GM12878 (cell line): ENCODE results near the gene JAG2. TPM values are rescaled to one million over a fixed set of nuclear protein-coding genes. Genes with fewer than 3 reads are reported as not detected.

Source experiments
- ATAC-seq: fragments of 200-7000 bp; cut with Tn5 transposase; 3 replicates; pipeline ENCODE4 v1.9.1; 2020; ENCODE audit warnings: mild to moderate bottlenecking, moderate library complexity
- BruUV-seq: library from RNA; stranded (reverse); fragments of 400-500 nt; replicated peaks from 2 replicates; lab custom pipeline; 2021; lab: Mats Ljungman, UMichigan
- CTCF ChIA-PET: fragments of 300-600 bp; sonication (Branson Sonifier 250); formaldehyde crosslinking; extraction: SDS; loops from one replicate; lab custom pipeline; 2021; ENCODE audit warnings: inconsistent platforms; lab: Yijun Ruan, JAX
- POLR2A ChIA-PET: fragments of 350-600 bp; formaldehyde crosslinking; extraction: SDS; loops from one replicate; lab custom pipeline; 2021; ENCODE audit warnings: inconsistent platforms; lab: Charles Lee
- RAD21 ChIA-PET: fragments of 300-600 bp; sonication (Branson Sonifier 250); formaldehyde crosslinking; loops from one replicate; lab custom pipeline; 2023; ENCODE audit warnings: antibody characterized with exemption; ENCODE audit not compliant: unreplicated experiment; lab: Charles Lee
- SMC1A ChIA-PET: fragments of 300-600 bp; sonication (Branson Sonifier 250); formaldehyde crosslinking; loops from one replicate; lab custom pipeline; 2023; ENCODE audit not compliant: unreplicated experiment, uncharacterized antibody; lab: Charles Lee
- DNase-seq: peaks from one replicate; pipeline ENCODE4 v3.0.0-alpha.2; 2011; ENCODE audit warnings: low read depth, low spot score
- FAIRE-seq: peaks from 3 replicates; lab custom pipeline; 2011; peaks lifted over from hg19 to GRCh38; lab: Jason Lieb, UNC
- H2AFZ ChIP-seq: 2 replicates; pipeline ENCODE4 v1.6.0; 2011; ENCODE audit warnings: low read depth, low read length, control low read depth; ENCODE audit not compliant: control insufficient read depth
- H3K27ac ChIP-seq: 2 replicates; pipeline ENCODE4 v1.5.1; 2011; ENCODE audit warnings: control low read depth; ENCODE audit not compliant: control insufficient read depth, insufficient read depth
- H3K27me3 ChIP-seq, 2 experiments: replicated peaks in 1 of 2; 2 replicates each; pipeline versions ENCODE4 v1.6.0 to v1.6.1; 2011; ENCODE audit warnings: low read length in 1 of 2; ENCODE audit not compliant: control insufficient read depth in 2 of 2, insufficient read depth in 2 of 2
- H3K36me3 ChIP-seq, 2 experiments: 2 replicates each; pipeline ENCODE4 v1.5.1; 2011; ENCODE audit warnings: low read length in 1 of 2; ENCODE audit not compliant: control insufficient read depth in 2 of 2, insufficient read depth in 2 of 2
- H3K4me1 ChIP-seq: 2 replicates; pipeline ENCODE4 v1.6.1; 2011; ENCODE audit warnings: mild to moderate bottlenecking, low read length, moderate library complexity, mixed read lengths; ENCODE audit not compliant: control insufficient read depth, insufficient read depth
- H3K4me2 ChIP-seq: 2 replicates; pipeline ENCODE4 v1.6.0; 2011; ENCODE audit warnings: control low read depth; ENCODE audit not compliant: control insufficient read depth, insufficient read depth
- H3K4me3 ChIP-seq: fragments of 200-600 bp; sonication (generic); 2 replicates; pipeline ENCODE4 v1.5.1; 2016
- H3K79me2 ChIP-seq: 2 replicates; pipeline ENCODE4 v1.6.0; 2011; ENCODE audit warnings: low read length; ENCODE audit not compliant: control insufficient read depth, insufficient read depth
- H3K9ac ChIP-seq: 2 replicates; pipeline ENCODE4 v1.8.0; 2011; ENCODE audit warnings: low read length, control low read depth, mixed read lengths; ENCODE audit not compliant: control insufficient read depth, insufficient read depth
- H3K9me3 ChIP-seq: replicated peaks from 3 replicates; pipeline ENCODE4 v1.5.1; 2011; ENCODE audit warnings: mild to moderate bottlenecking, low read length; ENCODE audit not compliant: control insufficient read depth, insufficient read depth
- H4K20me1 ChIP-seq: 2 replicates; pipeline ENCODE4 v1.6.0; 2011; ENCODE audit not compliant: control insufficient read depth, insufficient read depth
- RBBP5 ChIP-seq: fragments of 200-600 bp; sonication (generic); conservative IDR thresholded peaks from 2 replicates; pipeline ENCODE4 v1.6.1; 2016
- TAF1 ChIP-seq: IDR thresholded peaks from 2 replicates; pipeline ENCODE4 v1.6.1; 2011; ENCODE audit warnings: mild to moderate bottlenecking, low read depth, low read length, borderline replicate concordance
- WGBS: methylation state at CpG from one replicate; pipeline ENCODE4 v1.1.6; 2016; ENCODE audit warnings: low lambda C conversion rate; ENCODE audit not compliant: insufficient replicate concordance, insufficient coverage; ENCODE audit errors: missing lambda C conversion rate; 5-methylcytosine and 5-hydroxymethylcytosine counted together
- in situ Hi-C: fragments of 300-500 bp; cut with MboI; formaldehyde crosslinking; loops from 9 replicates; pipeline ENCODE4 v1.14.3; 2018; ENCODE audit warnings: mixed read lengths
- intact Hi-C: fragments of 100-400 bp; cut with micrococcal nuclease; formaldehyde crosslinking; loops from one replicate; pipeline ENCODE4 v1.14.2; 2022; ENCODE audit not compliant: unreplicated experiment
- polyA plus RNA-seq, 11 experiments: library from polyadenylated mRNA; depleted of rRNA in 4 of 11; unstranded in 6 of 11; stranded (reverse) in 5 of 11; fragments of >200 nt; fragmentation: Nextera tagmentation in 4 of 11; fragmentation: Illumina TruSeq in 1 of 11; extraction: Ambion mirVana in 4 of 11; extraction: Trizol in 1 of 11; gene quantifications; 1 replicate in 1 of 11; 2 replicates in 10 of 11; pipeline versions ENCODE4 v1.2.1 to v1.2.3, GENCODE V29; 2011 to 2016; ENCODE audit warnings: inconsistent platforms in 2 of 11, missing spikeins in 2 of 11, low read depth in 1 of 11
- total RNA-seq, 4 experiments: library from RNA; depleted of rRNA in 3 of 4; stranded (reverse); fragments of >200 nt in 3 of 4; fragmentation: Illumina TruSeq in 1 of 4; extraction: Trizol in 1 of 4; gene quantifications; 2 replicates each; pipeline versions ENCODE4 v1.2.1 to v1.2.3, GENCODE V29; 2013 to 2021

The JAG2 gene
- total and polyA plus RNA-seq, 10 of the 15 experiments (the other 5 are each of a cell fraction or from before 2014, with no cell fraction given): 0.04 to 0.14 (median 0.06) TPM; not detected in 5

DNA sequence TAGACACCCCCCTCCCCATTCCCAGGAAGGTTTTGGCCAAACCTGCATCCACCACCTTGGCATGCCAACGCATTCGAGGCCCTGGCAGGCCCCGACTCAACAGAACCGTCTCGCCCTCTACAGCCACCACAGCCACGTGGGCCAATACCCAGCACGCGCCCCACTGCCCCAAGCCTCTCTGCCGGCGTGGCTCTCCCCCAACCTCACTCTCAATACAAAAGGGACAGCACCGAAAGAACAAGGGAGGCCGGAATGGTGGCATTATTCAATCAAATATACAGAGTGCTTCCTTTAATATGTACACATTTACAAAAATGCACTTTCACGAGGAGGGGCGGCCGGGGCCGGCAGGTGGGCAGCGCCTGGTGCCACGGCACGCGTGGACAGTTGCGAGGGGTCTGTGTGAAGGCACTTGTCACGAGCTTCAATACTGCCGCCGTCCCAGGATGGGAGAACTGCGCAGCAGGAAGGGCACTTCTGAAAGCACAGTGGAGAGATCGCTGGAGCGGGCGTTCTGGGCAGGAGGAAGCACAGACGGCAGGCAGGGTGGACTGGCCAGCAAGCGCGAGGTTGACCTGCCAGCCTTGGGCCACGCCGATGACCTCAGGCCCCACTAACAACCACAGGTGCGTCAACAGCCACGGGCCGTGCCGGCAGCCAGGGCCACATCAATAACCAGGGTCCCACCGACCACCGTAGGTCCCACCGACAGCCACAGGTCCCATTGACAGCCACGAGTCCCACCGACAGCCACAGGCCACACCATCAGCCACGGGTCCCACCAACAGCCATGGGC, 26.9 kb downstream of the JAG2 start:
- Histone ChIP-seq H3K27me3 (no peaks in the 10 kb centered on the region), H3K9ac (no peak overlapping the region), H2AFZ (no peak overlapping the region), H3K9me3 (peaks cover 8% of the 10 kb centered on the region; the same call in 1 of the 3 replicates), H3K27ac (no peak overlapping the region), H4K20me1 (no peaks in the 10 kb centered on the region), H3K36me3 (no peaks in the 10 kb centered on the region), H3K4me3 (no peak overlapping the region), H3K4me1 (no peaks in the 10 kb centered on the region), H3K4me2 (no peak overlapping the region), H3K79me2 (no peaks in the 10 kb centered on the region)
- ChIA-PET POLR2A (no interaction called here), CTCF (no interaction called here), RAD21 (no interaction called here), SMC1A (no interaction called here)
- in situ Hi-C loops: no loop called here
- no TSS peak for BruUV-seq
- FAIRE-seq (no peak), DNase-seq (no peak), ATAC-seq (no peak)
- intact Hi-C loops: no loop called here
- WGBS: 63% methylated on average over 39 of the region's 43 CpGs
- TF ChIP-seq TAF1: no peak

DNA sequence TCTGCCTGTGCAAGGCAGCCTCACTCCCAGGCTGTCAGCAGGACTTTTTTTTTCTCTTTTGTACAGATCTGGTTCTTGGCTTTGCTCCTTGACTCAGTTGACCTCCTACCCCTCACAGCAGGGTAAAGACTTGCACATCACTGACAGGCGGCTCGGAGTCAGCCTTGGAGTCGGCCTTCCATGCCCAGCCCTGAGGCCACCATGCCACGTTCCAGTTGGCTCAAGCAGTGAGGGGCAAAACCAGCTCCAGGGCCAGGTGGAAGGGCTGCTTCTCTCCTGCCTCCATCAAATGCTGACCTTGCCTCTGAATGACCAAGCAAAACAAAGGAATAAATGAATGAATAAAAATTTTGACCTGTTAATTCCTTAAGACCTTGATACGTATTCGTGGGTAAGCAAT, 27.6 kb downstream of the JAG2 start:
- no TSS peak for BruUV-seq
- in situ Hi-C loops: no loop called here

More for the DNA sequence above, 27.6 kb downstream of the JAG2 start:
- intact Hi-C loops: no loop called here
- ChIA-PET POLR2A (no interaction called here), CTCF (no interaction called here), RAD21 (no interaction called here), SMC1A (interaction anchor here (0.7 kb wide), 1 partner anchor 35 kb away, joined by 3 read pairs; no protein-coding TSS in a partner anchor)
- no peak overlapping the region for H3K27ac ChIP-seq
- H3K4me3 ChIP-seq: no peak overlapping the region
- H4K20me1 ChIP-seq: no peaks in the 10 kb centered on the region
- H3K4me2 ChIP-seq: no peak overlapping the region
- H3K79me2 ChIP-seq: no peaks in the 10 kb centered on the region
- H3K36me3 ChIP-seq: no peaks in the 10 kb centered on the region
- DNase-seq (no peak), FAIRE-seq (no peak), ATAC-seq (no peak)
- H3K9me3 ChIP-seq: peaks cover 8% of the 10 kb centered on the region; the same call in 1 of the 3 replicates
- no peak overlapping the region for H3K9ac ChIP-seq
- H3K27me3 ChIP-seq: no peaks in the 10 kb centered on the region
- no peak for TF ChIP-seq RBBP5
- 27% methylated on average over 6 of the region's 6 CpGs for whole genome bisulfite sequencing
- no peaks in the 10 kb centered on the region for H3K4me1 ChIP-seq
- no peak overlapping the region for H2AFZ ChIP-seq
